Subcutaneous abdominal adipose tissue (tissue), 5 donors: ENCODE data around the gene CRX.

Experiments used
- H3K27ac ChIP-seq: one replicate; pipeline ENCODE4 v1.7.0; 2013; ENCODE audit warnings: low read depth, mild to moderate bottlenecking, inconsistent platforms, low read length, moderate library complexity
- H3K27me3 ChIP-seq, 5 donors: one replicate each; pipeline ENCODE4 v1.7.0; 2013; ENCODE audit warnings: low read length in 5 of 5, inconsistent platforms in 1 of 5; ENCODE audit not compliant: control insufficient read depth in 5 of 5, insufficient read depth in 4 of 5
- H3K36me3 ChIP-seq, 5 donors: one replicate each; pipeline ENCODE4 v1.7.0; 2013; ENCODE audit warnings: low read length in 5 of 5; ENCODE audit not compliant: control insufficient read depth in 5 of 5, insufficient read depth in 5 of 5
- H3K4me1 ChIP-seq, 5 donors: one replicate each; pipeline ENCODE4 v1.7.0; 2013; ENCODE audit warnings: low read length in 5 of 5, mild to moderate bottlenecking in 3 of 5, moderate library complexity in 1 of 5; ENCODE audit not compliant: control insufficient read depth in 5 of 5, insufficient read depth in 5 of 5
- H3K4me3 ChIP-seq, 5 donors: one replicate each; pipeline ENCODE4 v1.7.0; 2013; ENCODE audit warnings: low read length in 5 of 5, low read depth in 1 of 5
- H3K9ac ChIP-seq, 5 donors: one replicate each; pipeline ENCODE4 v1.7.0; 2013; ENCODE audit warnings: low read length in 5 of 5, mild to moderate bottlenecking in 4 of 5, moderate library complexity in 3 of 5
- H3K9me3 ChIP-seq, 5 donors: one replicate each; pipeline ENCODE4 v1.7.0; 2013; ENCODE audit warnings: low read length in 5 of 5; ENCODE audit not compliant: control insufficient read depth in 5 of 5
- donor health status: healthy.
- donor health status: healthy.
- donor health status: healthy.
- donor health status: healthy.
- donor health status: healthy.

CRX gene

DNA sequence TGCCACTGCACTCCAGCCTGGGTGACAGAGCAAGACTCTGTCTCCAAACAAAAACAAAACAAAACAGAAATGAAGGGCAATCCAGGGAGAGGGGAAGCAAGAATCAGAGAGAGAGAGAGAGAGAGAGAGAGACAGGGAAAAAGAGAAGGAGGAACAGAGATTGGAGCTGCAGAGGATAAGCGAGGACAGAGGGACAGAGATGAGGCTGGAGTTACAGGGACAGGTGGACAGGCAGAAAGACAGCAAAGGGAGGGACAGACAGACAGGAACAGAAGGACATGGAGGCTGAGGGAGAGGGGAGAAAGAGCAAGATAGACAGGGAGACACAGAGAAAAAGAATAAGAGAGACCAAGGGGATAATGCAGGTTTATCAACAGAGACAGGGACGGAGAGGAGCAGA lies 1.3 kb upstream of the CRX start:
- peaks cover 7 to 33% (median 29%) of the 10 kb centered on the region in 5 donors for H3K27me3 ChIP-seq
- H3K9ac ChIP-seq = no peak overlapping the region
- no peak overlapping the region for H3K27ac ChIP-seq
- H3K36me3 ChIP-seq = no peaks in the 10 kb centered on the region
- peaks cover 0 to 4% (median 0%) of the 10 kb centered on the region in 5 donors for H3K4me1 ChIP-seq
- no peak overlapping the region for H3K4me3 ChIP-seq
- peaks cover 0 to 2% (median 0%) of the 10 kb centered on the region in 5 donors for H3K9me3 ChIP-seq

DNA sequence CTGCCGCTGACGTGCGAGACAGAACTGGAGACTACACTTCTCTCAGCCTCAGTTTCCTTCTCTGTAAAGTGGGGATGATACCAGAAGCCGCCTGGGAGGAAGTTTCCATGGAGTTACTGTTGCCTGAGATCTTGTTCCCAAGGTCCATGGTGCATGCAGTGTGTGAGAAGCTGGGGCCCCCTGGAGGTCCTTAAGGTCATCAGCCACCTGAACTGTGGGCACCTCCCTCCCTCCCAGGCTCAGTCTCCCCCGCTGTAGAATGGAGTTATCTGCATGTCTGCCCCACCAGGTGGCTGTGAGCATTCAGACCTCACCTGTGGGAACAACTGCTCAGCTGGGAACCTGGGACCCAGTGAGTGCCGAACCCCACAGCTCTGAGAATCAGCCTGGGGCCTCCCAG lies 2.7 kb downstream of the CRX start:
- Histone ChIP-seq H3K4me3 (no peak overlapping the region), H3K27ac (no peak overlapping the region), H3K4me1 (no peaks in the 10 kb centered on the region), H3K9me3 (peaks cover 3 to 8% (median 6%) of the 10 kb centered on the region in 5 donors), H3K27me3 (peaks cover 2 to 21% (median 19%) of the 10 kb centered on the region in 5 donors), H3K36me3 (no peaks in the 10 kb centered on the region), H3K9ac (no peak overlapping the region)

DNA sequence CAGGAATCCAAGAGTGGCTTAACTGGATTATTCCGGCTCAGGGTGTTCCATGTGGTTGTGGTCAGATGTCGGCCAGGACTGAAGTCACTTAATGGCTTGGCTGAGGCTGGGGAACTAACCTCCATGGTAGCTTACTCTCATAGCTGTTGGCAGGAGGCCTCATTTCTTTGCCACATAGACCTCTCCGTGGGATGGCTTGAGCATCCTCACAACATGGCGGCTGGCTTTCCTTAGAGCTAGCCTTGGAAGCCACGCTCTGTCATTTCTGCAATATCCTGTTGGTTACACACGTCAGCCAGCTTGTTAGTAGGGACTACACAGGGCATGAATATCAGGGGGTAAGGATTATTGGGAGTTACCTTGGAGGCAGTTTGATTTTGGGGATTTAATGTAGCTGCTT lies 5.1 kb downstream of the CRX start:
- Histone ChIP-seq H3K27me3 (peaks cover 0 to 9% (median 6%) of the 10 kb centered on the region in 5 donors), H3K9ac (no peak overlapping the region), H3K9me3 (peaks cover 3 to 8% (median 6%) of the 10 kb centered on the region in 5 donors)

DNA sequence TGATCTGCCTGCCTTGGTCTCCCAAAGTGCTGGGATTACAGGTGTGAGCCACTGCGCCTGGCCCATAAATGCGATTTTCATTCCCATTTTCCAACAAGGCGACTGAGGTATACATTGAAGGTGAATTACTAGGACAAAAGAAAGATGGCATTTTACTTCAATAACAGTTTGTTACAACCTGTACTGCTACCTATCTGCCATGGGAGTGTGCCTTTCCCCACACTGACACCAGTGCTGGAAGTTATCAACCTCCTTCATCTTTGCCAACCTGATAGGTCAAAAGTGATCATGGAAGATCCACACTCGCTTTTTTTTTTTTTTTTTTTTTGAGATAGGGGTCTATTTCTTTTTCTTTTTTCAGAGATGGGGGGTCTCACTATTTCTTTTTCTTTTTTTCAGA lies 11.0 kb downstream of the CRX start:
- no peak overlapping the region for H3K27ac ChIP-seq
- no peak overlapping the region for H3K9ac ChIP-seq
- H3K36me3 ChIP-seq = no peaks in the 10 kb centered on the region
- H3K4me3 ChIP-seq = no peak overlapping the region
- no peaks in the 10 kb centered on the region for H3K4me1 ChIP-seq
- peaks cover 0 to 8% (median 0%) of the 10 kb centered on the region in 5 donors for H3K27me3 ChIP-seq
- H3K9me3 ChIP-seq = no peaks in the 10 kb centered on the region

More for the DNA sequence above, 5.1 kb downstream of the CRX start:
- Histone ChIP-seq H3K36me3 (no peaks in the 10 kb centered on the region), H3K4me1 (no peaks in the 10 kb centered on the region), H3K27ac (no peak overlapping the region), H3K4me3 (no peak overlapping the region)

DNA sequence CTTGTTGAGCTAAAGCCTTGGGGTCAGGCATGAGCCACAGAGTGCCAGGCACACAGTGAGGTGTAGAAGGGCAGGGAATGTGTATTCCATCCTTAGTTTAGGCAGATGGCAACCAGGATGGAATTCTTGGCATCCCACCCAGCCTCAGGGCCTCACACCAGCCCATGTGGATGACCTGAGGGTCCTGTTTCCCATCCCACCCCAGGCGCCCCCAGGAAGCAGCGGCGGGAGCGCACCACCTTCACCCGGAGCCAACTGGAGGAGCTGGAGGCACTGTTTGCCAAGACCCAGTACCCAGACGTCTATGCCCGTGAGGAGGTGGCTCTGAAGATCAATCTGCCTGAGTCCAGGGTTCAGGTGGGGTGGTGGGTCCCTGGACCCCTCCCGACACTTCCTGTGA lies 14.3 kb downstream of the CRX start:
- Histone ChIP-seq H3K4me1 (no peaks in the 10 kb centered on the region), H3K27me3 (peaks cover 0 to 10% (median 0%) of the 10 kb centered on the region in 5 donors), H3K4me3 (no peak overlapping the region), H3K27ac (no peak overlapping the region), H3K9ac (no peak overlapping the region), H3K9me3 (no peaks in the 10 kb centered on the region), H3K36me3 (no peaks in the 10 kb centered on the region)

DNA sequence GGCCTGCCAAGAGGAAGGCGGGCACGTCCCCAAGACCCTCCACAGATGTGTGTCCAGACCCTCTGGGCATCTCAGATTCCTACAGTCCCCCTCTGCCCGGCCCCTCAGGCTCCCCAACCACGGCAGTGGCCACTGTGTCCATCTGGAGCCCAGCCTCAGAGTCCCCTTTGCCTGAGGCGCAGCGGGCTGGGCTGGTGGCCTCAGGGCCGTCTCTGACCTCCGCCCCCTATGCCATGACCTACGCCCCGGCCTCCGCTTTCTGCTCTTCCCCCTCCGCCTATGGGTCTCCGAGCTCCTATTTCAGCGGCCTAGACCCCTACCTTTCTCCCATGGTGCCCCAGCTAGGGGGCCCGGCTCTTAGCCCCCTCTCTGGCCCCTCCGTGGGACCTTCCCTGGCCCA lies 17.7 kb downstream of the CRX start:
- no peak overlapping the region for H3K9ac ChIP-seq
- H3K4me3 ChIP-seq = no peak overlapping the region
- H3K27me3 ChIP-seq = peaks cover 0 to 15% (median 8%) of the 10 kb centered on the region in 5 donors
- H3K36me3 ChIP-seq = no peaks in the 10 kb centered on the region
- no peak overlapping the region for H3K27ac ChIP-seq
- H3K4me1 ChIP-seq = no peaks in the 10 kb centered on the region
- no peaks in the 10 kb centered on the region for H3K9me3 ChIP-seq

DNA sequence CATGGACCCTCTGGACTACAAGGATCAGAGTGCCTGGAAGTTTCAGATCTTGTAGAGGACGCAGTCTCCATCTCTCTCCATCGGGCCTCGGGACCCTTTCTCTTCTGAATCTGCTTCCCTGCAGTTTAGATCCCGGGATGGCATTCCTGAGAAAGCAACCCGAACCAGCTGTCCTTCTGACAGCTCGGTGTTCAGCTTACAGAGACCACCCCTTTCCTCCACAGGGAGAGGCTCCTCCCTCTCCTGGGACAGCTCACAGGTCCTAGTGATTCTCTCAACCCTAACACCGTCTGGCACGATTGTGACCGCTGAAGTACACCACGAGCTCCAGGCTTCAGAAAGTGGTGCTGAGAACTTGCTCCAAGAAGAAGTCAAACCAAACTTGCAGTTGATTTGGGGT lies 18.2 kb downstream of the CRX start:
- H3K9ac ChIP-seq = no peak overlapping the region
- no peaks in the 10 kb centered on the region for H3K9me3 ChIP-seq
- H3K4me1 ChIP-seq = no peaks in the 10 kb centered on the region
- no peak overlapping the region for H3K27ac ChIP-seq
- H3K27me3 ChIP-seq = peaks cover 0 to 15% (median 8%) of the 10 kb centered on the region in 5 donors
- H3K36me3 ChIP-seq = no peaks in the 10 kb centered on the region
- no peak overlapping the region for H3K4me3 ChIP-seq

DNA sequence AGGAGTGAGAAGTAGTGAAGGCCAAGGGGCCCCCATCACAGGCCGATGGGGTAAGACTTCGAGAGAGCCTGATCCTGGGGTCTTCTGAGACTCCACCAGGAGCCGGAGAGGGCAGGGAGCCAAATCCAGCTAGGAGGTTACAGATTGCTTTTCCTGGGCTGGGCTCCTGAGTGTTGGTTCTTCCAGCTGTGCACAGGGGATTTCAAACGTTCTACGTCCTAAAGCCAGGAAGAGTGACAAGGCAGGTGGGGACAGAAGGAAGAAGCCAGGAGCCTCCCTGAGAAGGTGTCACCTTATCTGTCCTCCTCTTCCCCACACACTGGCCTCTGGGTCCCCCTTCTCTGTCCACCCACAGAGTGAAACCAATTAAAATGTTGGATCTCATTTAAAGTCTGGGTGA lies 21.2 kb downstream of the CRX start:
- Histone ChIP-seq H3K27me3 (peaks cover 0 to 17% (median 8%) of the 10 kb centered on the region in 5 donors), H3K36me3 (no peaks in the 10 kb centered on the region), H3K27ac (no peak overlapping the region), H3K9ac (no peak overlapping the region), H3K9me3 (no peaks in the 10 kb centered on the region), H3K4me3 (no peak overlapping the region), H3K4me1 (no peaks in the 10 kb centered on the region)

DNA sequence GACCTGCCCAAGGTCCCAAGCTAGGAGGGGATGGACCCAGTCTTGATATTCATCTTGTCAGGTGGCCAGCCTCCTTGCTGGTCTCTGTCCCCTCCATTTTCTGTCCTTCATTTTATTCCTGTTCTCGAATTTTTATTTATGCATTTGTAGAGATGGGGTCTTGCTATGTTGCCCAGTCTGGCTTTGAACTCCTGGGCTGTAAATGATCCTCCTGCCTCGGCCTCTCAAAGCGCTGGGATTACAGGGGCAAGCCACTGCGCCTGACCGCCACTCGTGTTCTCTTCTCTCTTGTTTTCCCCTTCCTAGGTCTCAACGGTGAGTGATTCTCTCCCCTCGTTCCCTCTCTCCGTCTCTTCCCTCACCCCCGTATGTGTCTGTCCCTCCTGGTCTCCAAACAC lies 26.7 kb downstream of the CRX start:
- H3K36me3 ChIP-seq = no peaks in the 10 kb centered on the region

DNA sequence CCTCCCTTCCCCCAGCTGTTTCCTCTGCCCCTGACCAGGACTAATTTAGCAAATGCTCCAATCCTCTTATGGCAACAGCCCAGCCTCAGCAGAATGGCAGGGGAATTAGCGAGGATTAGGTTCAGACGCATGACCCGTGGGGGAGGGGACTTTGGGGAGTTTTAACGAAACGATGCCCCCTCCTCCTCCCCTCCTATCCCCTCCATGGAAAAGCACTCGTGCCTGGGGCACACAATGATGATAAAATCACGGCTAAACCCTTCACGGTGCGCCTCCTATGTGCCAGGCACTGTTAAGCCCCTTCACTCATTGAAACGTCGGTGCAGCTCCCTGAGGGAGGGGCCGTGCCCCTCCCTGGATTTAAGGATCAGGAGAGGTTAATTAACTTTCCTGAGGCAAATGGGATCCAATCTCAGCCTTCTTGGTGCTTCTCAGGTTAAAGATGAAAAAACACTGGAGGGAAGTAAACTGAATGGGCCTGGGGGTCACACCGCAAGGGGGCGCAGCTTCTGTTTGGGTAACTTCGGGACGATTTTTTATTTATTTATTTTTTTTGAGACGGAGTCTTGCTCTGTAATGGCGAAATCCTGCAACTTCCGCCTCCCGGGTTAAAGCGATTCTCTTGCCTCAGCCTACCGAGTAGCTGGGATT lies 27.2 kb downstream of the CRX start:
- Histone ChIP-seq H3K4me3 (no peak overlapping the region), H3K27me3 (peaks cover 15 to 27% (median 18%) of the 10 kb centered on the region in 5 donors), H3K9ac (no peak overlapping the region), H3K27ac (no peak overlapping the region), H3K36me3 (no peaks in the 10 kb centered on the region), H3K4me1 (peaks cover 0 to 2% (median 0%) of the 10 kb centered on the region in 5 donors), H3K9me3 (no peaks in the 10 kb centered on the region)

More for the DNA sequence above, 26.7 kb downstream of the CRX start:
- no peak overlapping the region for H3K9ac ChIP-seq
- no peak overlapping the region for H3K27ac ChIP-seq
- peaks cover 0 to 2% (median 0%) of the 10 kb centered on the region in 5 donors for H3K4me1 ChIP-seq
- peaks cover 12 to 27% (median 15%) of the 10 kb centered on the region in 5 donors for H3K27me3 ChIP-seq
- no peaks in the 10 kb centered on the region for H3K9me3 ChIP-seq
- H3K4me3 ChIP-seq = no peak overlapping the region
